ENCODE results near the gene KANK4. TPM values are rescaled to one million over a fixed set of nuclear protein-coding genes. Genes with fewer than 3 reads are reported as not detected.

The KANK4 gene
- polyA plus RNA-seq, 3 donors, result not detected

GRCh38 chr1:62228883-62229187 is 90.4 kb downstream of the KANK4 start:
- TF ChIP-seq CTCF (IDR thresholded peaks at IDR 0.05), result no peak
- Histone ChIP-seq H3K4me2 (replicated peaks; ENCODE audit: extremely low read depth, low read length, poor library complexity, severe bottlenecking) (no peak overlapping the region), H3K27me3 (ENCODE audit: control insufficient read depth in 2 of 2, insufficient read depth in 2 of 2, low read length in 2 of 2) (no peaks in the 10 kb centered on the region), H3K9ac (ENCODE audit: insufficient read depth, low read length, poor library complexity, severe bottlenecking) (no peak overlapping the region), H3K27ac (ENCODE audit: low read depth in 1 of 2, low read length in 2 of 2) (no peak overlapping the region), H4K20me1 (ENCODE audit: insufficient read depth, low read length) (no peaks in the 10 kb centered on the region), H3K4me1 (ENCODE audit: control insufficient read depth in 1 of 2, insufficient read depth in 2 of 2, low read length in 2 of 2) (peaks cover 2 to 12% of the 10 kb centered on the region in 2 donors), H3K79me2 (ENCODE audit: insufficient read depth, low read length) (no peaks in the 10 kb centered on the region), H2AFZ (ENCODE audit: insufficient read depth, low read depth, low read length, poor library complexity, severe bottlenecking) (no peak overlapping the region), H3K36me3 (replicated peaks in 1 of 2; ENCODE audit: control insufficient read depth in 1 of 2, insufficient read depth in 2 of 2, low read length in 2 of 2) (no peaks in the 10 kb centered on the region), H3K9me3 (replicated peaks in 1 of 2; ENCODE audit: control insufficient read depth in 1 of 2, insufficient read depth in 1 of 2, low read length in 2 of 2) (no peaks in the 10 kb centered on the region), H3K4me3 (replicated peaks in 1 of 3; ENCODE audit: low read depth in 2 of 3, low read length in 3 of 3) (no peak overlapping the region)
- H3K36me3 Mint-ChIP-seq, result no peaks in the 10 kb centered on the region
- 100% methylated on average over 2 of the region's 4 CpGs for WGBS (ENCODE audit: insufficient coverage)
- peaks cover 24% of the 10 kb centered on the region for H3K4me1 Mint-ChIP-seq
- no peaks in the 10 kb centered on the region for H3K9me3 Mint-ChIP-seq
- no peak for DNase-seq
- intact Hi-C loops (cut with micrococcal nuclease), result no loop called here
- H3K27ac Mint-ChIP-seq, result no peak overlapping the region
- H3K4me3 Mint-ChIP-seq, result no peak overlapping the region
- H3K27me3 Mint-ChIP-seq (ENCODE audit: low read depth in 3 of 3), result peaks cover 0 to 4% (median 3%) of the 10 kb centered on the region in 3 donors

GRCh38 chr1:62228136-62228882 is 90.9 kb downstream of the KANK4 start:
- H3K79me2 ChIP-seq (ENCODE audit: insufficient read depth, low read length), result no peaks in the 10 kb centered on the region

More at GRCh38 chr1:62228136-62228882, 90.9 kb downstream of the KANK4 start:
- Mint-ChIP-seq H3K4me1 (peaks cover 21% of the 10 kb centered on the region), H3K9me3 (no peaks in the 10 kb centered on the region), H3K27me3 (ENCODE audit: low read depth in 3 of 3) (peaks cover 0 to 4% (median 3%) of the 10 kb centered on the region in 3 donors), H3K27ac (no peak overlapping the region), H3K4me3 (no peak overlapping the region), H3K36me3 (no peaks in the 10 kb centered on the region)
- Histone ChIP-seq H3K9ac (ENCODE audit: insufficient read depth, low read length, poor library complexity, severe bottlenecking) (no peak overlapping the region), H3K9me3 (replicated peaks in 1 of 2; ENCODE audit: control insufficient read depth in 1 of 2, insufficient read depth in 1 of 2, low read length in 2 of 2) (no peaks in the 10 kb centered on the region), H3K27ac (ENCODE audit: low read depth in 1 of 2, low read length in 2 of 2) (no peak overlapping the region), H3K4me1 (ENCODE audit: control insufficient read depth in 1 of 2, insufficient read depth in 2 of 2, low read length in 2 of 2) (peaks cover 2 to 12% of the 10 kb centered on the region in 2 donors), H3K36me3 (replicated peaks in 1 of 2; ENCODE audit: control insufficient read depth in 1 of 2, insufficient read depth in 2 of 2, low read length in 2 of 2) (no peaks in the 10 kb centered on the region), H3K4me2 (replicated peaks; ENCODE audit: extremely low read depth, low read length, poor library complexity, severe bottlenecking) (no peak overlapping the region), H2AFZ (ENCODE audit: insufficient read depth, low read depth, low read length, poor library complexity, severe bottlenecking) (peak overlapping the region; percentile 5), H3K4me3 (replicated peaks in 1 of 3; ENCODE audit: low read depth in 2 of 3, low read length in 3 of 3) (no peak overlapping the region), H4K20me1 (ENCODE audit: insufficient read depth, low read length) (no peaks in the 10 kb centered on the region), H3K27me3 (ENCODE audit: control insufficient read depth in 2 of 2, insufficient read depth in 2 of 2, low read length in 2 of 2) (no peaks in the 10 kb centered on the region)
- DNase-seq, result peak in 1 of 3 donors; percentile 29
- 80% methylated on average over 9 of the region's 12 CpGs for WGBS (ENCODE audit: insufficient coverage)
- no peak for TF ChIP-seq CTCF (IDR thresholded peaks at IDR 0.05)
- intact Hi-C loops (cut with micrococcal nuclease), result no loop called here
